Smooth muscle cell (in vitro differentiated cells): ENCODE results near the gene ARHGAP45. TPM values are rescaled to one million over a fixed set of nuclear protein-coding genes. Genes with fewer than 3 reads are reported as not detected.

Source experiments
- DNase-seq: peaks from one replicate; lab custom pipeline; 2025; ENCODE audit not compliant: unreplicated experiment; lab: John Stamatoyannopoulos, UW
- H2AFZ ChIP-seq: fragments of 200-600 bp; sonication (generic); 2 replicates; pipeline ENCODE4 v1.6.0; 2016; ENCODE audit warnings: antibody characterized with exemption, low read depth, mild to moderate bottlenecking
- H3F3A ChIP-seq: fragments of 200-600 bp; sonication (generic); 2 replicates; pipeline ENCODE4 v1.6.0; 2017; ENCODE audit warnings: antibody characterized with exemption, low read depth
- H3K27ac ChIP-seq: fragments of 200-600 bp; sonication (generic); 2 replicates; pipeline ENCODE4 v1.5.1; 2016; ENCODE audit warnings: low read depth, mild to moderate bottlenecking
- H3K27me3 ChIP-seq: fragments of 200-600 bp; sonication (generic); 2 replicates; pipeline ENCODE4 v1.6.1; 2016; ENCODE audit warnings: low read depth, mild to moderate bottlenecking
- H3K36me3 ChIP-seq: fragments of 200-600 bp; sonication (generic); 2 replicates; pipeline ENCODE4 v1.5.1; 2016; ENCODE audit warnings: low read depth
- H3K4me1 ChIP-seq: fragments of 200-600 bp; sonication (generic); 2 replicates; pipeline ENCODE4 v1.5.1; 2016; ENCODE audit warnings: low read depth
- H3K4me2 ChIP-seq: fragments of 200-600 bp; sonication (generic); 2 replicates; pipeline ENCODE4 v1.6.0; 2016; ENCODE audit warnings: mild to moderate bottlenecking
- H3K4me3 ChIP-seq: fragments of 200-600 bp; sonication (generic); 2 replicates; pipeline ENCODE4 v1.5.1; 2016; ENCODE audit warnings: mild to moderate bottlenecking
- H3K79me2 ChIP-seq: fragments of 200-600 bp; sonication (generic); 2 replicates; pipeline ENCODE4 v1.6.0; 2016; ENCODE audit warnings: low read depth, mild to moderate bottlenecking
- H3K9ac ChIP-seq: fragments of 200-600 bp; sonication (generic); 2 replicates; pipeline ENCODE4 v1.6.0; 2016; ENCODE audit warnings: low read depth
- H3K9me3 ChIP-seq: fragments of 200-600 bp; sonication (generic); replicated peaks from 2 replicates; pipeline ENCODE4 v1.5.1; 2016; ENCODE audit warnings: low read depth
- H4K20me1 ChIP-seq: fragments of 200-600 bp; sonication (generic); 2 replicates; pipeline ENCODE4 v1.6.0; 2016; ENCODE audit warnings: low read depth
- CTCF ChIP-seq: fragments of 200-600 bp; sonication (generic); IDR thresholded peaks from 2 replicates; pipeline ENCODE4 v1.5.1; 2017; ENCODE audit warnings: borderline replicate concordance, mild to moderate bottlenecking, antibody characterized with exemption; ENCODE audit not compliant: insufficient read depth, poor library complexity, severe bottlenecking
- WGBS: methylation state at CpG from one replicate; pipeline ENCODE4 v1.1.7; 2016; ENCODE audit warnings: low lambda C conversion rate; 5-methylcytosine and 5-hydroxymethylcytosine counted together
- polyA plus RNA-seq: library from polyadenylated mRNA; unstranded; fragments of >200 nt; fragmentation: Nextera tagmentation; extraction: Ambion mirVana; gene quantifications from 2 replicates; pipeline ENCODE4 v1.2.1, GENCODE V29; 2016
- total RNA-seq: library from RNA; depleted of rRNA; stranded (reverse); fragments of >200 nt; gene quantifications from 2 replicates; pipeline ENCODE4 v1.2.3, GENCODE V29; 2014

The ARHGAP45 gene
- total and polyA plus RNA-seq, 2 experiments from 2014 or later: 4.4 to 8.0 TPM

GRCh38 chr19:1041272-1041834 is 25.6 kb upstream of the ARHGAP45 start:
- WGBS: 55% methylated on average over 25 of the region's 26 CpGs
- Histone ChIP-seq H3K9ac (no peak overlapping the region), H4K20me1 (peaks cover 33% of the 10 kb centered on the region), H2AFZ (no peak overlapping the region), H3K79me2 (no peaks in the 10 kb centered on the region), H3K4me3 (peak overlapping the region; percentile 54), H3K27me3 (no peaks in the 10 kb centered on the region), H3K9me3 (no peaks in the 10 kb centered on the region), H3K4me1 (peaks cover 6% of the 10 kb centered on the region), H3F3A (no peaks in the 10 kb centered on the region), H3K27ac (no peak overlapping the region), H3K36me3 (no peaks in the 10 kb centered on the region), H3K4me2 (peak overlapping the region; percentile 87)
- DNase-seq: no peak
- TF ChIP-seq CTCF: no peak

GRCh38 chr19:1041835-1042685 is 24.9 kb upstream of the ARHGAP45 start:
- no peak overlapping the region for H3K4me3 ChIP-seq
- WGBS: 96% methylated on average over 38 of the region's 43 CpGs
- peaks cover 6% of the 10 kb centered on the region for H3K4me1 ChIP-seq
- H3K27me3 ChIP-seq: no peaks in the 10 kb centered on the region
- H3K36me3 ChIP-seq: no peaks in the 10 kb centered on the region
- no peak for TF ChIP-seq CTCF
- H3F3A ChIP-seq: no peaks in the 10 kb centered on the region
- no peak overlapping the region for H2AFZ ChIP-seq
- H3K9ac ChIP-seq: no peak overlapping the region
- H3K27ac ChIP-seq: no peak overlapping the region
- peaks cover 26% of the 10 kb centered on the region for H4K20me1 ChIP-seq
- H3K79me2 ChIP-seq: no peaks in the 10 kb centered on the region
- no peak overlapping the region for H3K4me2 ChIP-seq
- H3K9me3 ChIP-seq: no peaks in the 10 kb centered on the region
- no peak for DNase-seq

- H3K4me2 ChIP-seq: no peak overlapping the region
These were observed 24.1 kb upstream of the ARHGAP45 start for GRCh38 chr19:1042689-1043511.

More at GRCh38 chr19:1042689-1043511, 24.1 kb upstream of the ARHGAP45 start:
- Histone ChIP-seq H3K27ac (no peak overlapping the region), H3K4me1 (peaks cover 6% of the 10 kb centered on the region), H3K36me3 (no peaks in the 10 kb centered on the region), H4K20me1 (peaks cover 18% of the 10 kb centered on the region), H3K9me3 (no peaks in the 10 kb centered on the region), H3F3A (no peaks in the 10 kb centered on the region), H3K27me3 (no peaks in the 10 kb centered on the region), H3K9ac (no peak overlapping the region), H2AFZ (no peak overlapping the region), H3K4me3 (no peak overlapping the region), H3K79me2 (no peaks in the 10 kb centered on the region)
- TF ChIP-seq CTCF: no peak
- WGBS: 94% methylated on average over 23 of the region's 23 CpGs
- no peak for DNase-seq
